Neural progenitor cell (in vitro differentiated cells): ENCODE measurements around the gene OPA1. TPM values are rescaled to one million over a fixed set of nuclear protein-coding genes. Genes with fewer than 3 reads are reported as not detected.

Source experiments
- DNase-seq: peaks from one replicate; pipeline ENCODE4 v3.0.0-alpha.2; 2016; ENCODE audit warnings: low spot score
- H2AFZ ChIP-seq: fragments of 200-600 bp; sonication (generic); replicated peaks from 2 replicates; pipeline ENCODE4 v1.6.1; 2016; ENCODE audit warnings: antibody characterized with exemption
- H3F3A ChIP-seq: fragments of 200-600 bp; sonication (generic); 2 replicates; pipeline ENCODE4 v1.6.1; 2016; ENCODE audit warnings: antibody characterized with exemption, low read depth
- H3K27ac ChIP-seq: fragments of 200-600 bp; sonication (generic); 2 replicates; pipeline ENCODE4 v1.5.1; 2016; ENCODE audit warnings: mild to moderate bottlenecking
- H3K27me3 ChIP-seq: fragments of 200-600 bp; sonication (generic); 2 replicates; pipeline ENCODE4 v1.6.1; 2016; ENCODE audit warnings: mild to moderate bottlenecking, moderate library complexity
- H3K36me3 ChIP-seq: fragments of 200-600 bp; sonication (generic); 2 replicates; pipeline ENCODE4 v1.5.1; 2016
- H3K4me1 ChIP-seq: fragments of 200-600 bp; sonication (generic); 2 replicates; pipeline ENCODE4 v1.6.1; 2016; ENCODE audit warnings: mixed run types
- H3K4me2 ChIP-seq: fragments of 200-600 bp; sonication (generic); 2 replicates; pipeline ENCODE4 v1.6.1; 2016
- H3K4me3 ChIP-seq: fragments of 200-600 bp; sonication (generic); 2 replicates; pipeline ENCODE4 v1.5.1; 2016
- H3K79me2 ChIP-seq: fragments of 200-600 bp; sonication (generic); 2 replicates; pipeline ENCODE4 v1.6.1; 2016; ENCODE audit warnings: low read depth
- H3K9ac ChIP-seq: fragments of 200-600 bp; sonication (generic); 2 replicates; pipeline ENCODE4 v1.6.1; 2016
- H3K9me3 ChIP-seq: fragments of 200-600 bp; sonication (generic); 2 replicates; pipeline ENCODE4 v1.5.1; 2016; ENCODE audit warnings: low read depth
- H4K20me1 ChIP-seq: fragments of 200-600 bp; sonication (generic); 2 replicates; pipeline ENCODE4 v1.6.1; 2016; ENCODE audit warnings: low read depth
- H3K27ac Mint-ChIP-seq: 3 replicates; pipeline ENCODE4 v1.8.0; 2021; ENCODE audit warnings: mixed read lengths
- H3K27me3 Mint-ChIP-seq: 2 replicates; pipeline ENCODE4 v1.8.0; 2022; ENCODE audit warnings: low read depth, mild to moderate bottlenecking, inconsistent platforms, moderate library complexity, mixed read lengths; ENCODE audit not compliant: insufficient read depth
- H3K36me3 Mint-ChIP-seq: 3 replicates; pipeline ENCODE4 v1.8.0; 2021; ENCODE audit warnings: mixed read lengths
- H3K4me1 Mint-ChIP-seq: 3 replicates; pipeline ENCODE4 v1.8.0; 2021; ENCODE audit warnings: mixed read lengths
- H3K4me3 Mint-ChIP-seq: 3 replicates; pipeline ENCODE4 v1.8.0; 2021; ENCODE audit warnings: mild to moderate bottlenecking, moderate library complexity, mixed read lengths
- H3K9me3 Mint-ChIP-seq: 3 replicates; pipeline ENCODE4 v1.8.0; 2020; ENCODE audit warnings: mixed read lengths
- EZH2 ChIP-seq: fragments of 200-600 bp; sonication (generic); IDR thresholded peaks from 2 replicates; pipeline ENCODE4 v1.6.1; 2017; ENCODE audit warnings: antibody characterized with exemption, mild to moderate bottlenecking, moderate library complexity
- EZH2phosphoT487 ChIP-seq: fragments of 200-600 bp; sonication (generic); IDR thresholded peaks from 2 replicates; pipeline ENCODE4 v1.6.1; 2017; ENCODE audit warnings: antibody characterized with exemption
- total RNA-seq: library from RNA; depleted of rRNA; stranded (reverse); fragments of >200 nt; gene quantifications from 2 replicates; pipeline ENCODE4 v1.2.3, GENCODE V29; 2015; ENCODE audit warnings: low replicate concordance
- TF ChIP-seq, protein P1 (sequence below): fragments of 200-600 bp; sonication (generic); IDR thresholded peaks from 2 replicates; pipeline ENCODE4 v1.5.1; 2017; ENCODE audit warnings: antibody characterized with exemption, mild to moderate bottlenecking

OPA1 gene
- total RNA-seq, 1 donor from 2014 or later: 125 TPM

DNA sequence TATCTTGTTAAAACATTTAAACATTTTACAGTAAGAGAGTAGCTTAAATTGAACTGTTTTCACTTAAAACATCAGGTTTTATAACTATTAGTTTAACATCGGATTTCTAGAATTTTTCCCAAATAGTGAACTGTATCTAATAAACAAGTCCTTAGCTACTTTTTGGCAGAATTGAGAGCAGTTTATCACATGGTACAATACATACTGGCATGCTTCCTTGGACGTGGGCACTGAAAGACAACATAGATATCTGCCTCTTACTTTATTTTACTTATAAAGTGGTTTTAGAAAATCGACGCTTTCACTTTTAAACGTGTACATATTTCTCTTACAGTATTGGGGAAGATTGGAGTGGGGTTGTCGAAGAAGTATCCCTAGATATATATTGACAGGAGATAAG, 52.8 kb downstream of the OPA1 start:
- no peak for DNase-seq
- Histone ChIP-seq H3K9ac (no peak overlapping the region), H3K27me3 (no peaks in the 10 kb centered on the region), H3K36me3 (peaks cover 56% of the 10 kb centered on the region), H3K9me3 (no peaks in the 10 kb centered on the region), H3K79me2 (no peaks in the 10 kb centered on the region), H3K27ac (no peak overlapping the region), H2AFZ (no peak overlapping the region), H3K4me2 (no peak overlapping the region), H3F3A (peaks cover 7% of the 10 kb centered on the region), H3K4me3 (no peak overlapping the region), H4K20me1 (no peaks in the 10 kb centered on the region), H3K4me1 (peaks cover 10% of the 10 kb centered on the region)
- Mint-ChIP-seq H3K27ac (no peak overlapping the region), H3K4me1 (no peaks in the 10 kb centered on the region), H3K4me3 (no peak overlapping the region), H3K27me3 (no peaks in the 10 kb centered on the region), H3K9me3 (no peaks in the 10 kb centered on the region), H3K36me3 (peaks cover 25% of the 10 kb centered on the region)
- TF ChIP-seq, protein P1, sequence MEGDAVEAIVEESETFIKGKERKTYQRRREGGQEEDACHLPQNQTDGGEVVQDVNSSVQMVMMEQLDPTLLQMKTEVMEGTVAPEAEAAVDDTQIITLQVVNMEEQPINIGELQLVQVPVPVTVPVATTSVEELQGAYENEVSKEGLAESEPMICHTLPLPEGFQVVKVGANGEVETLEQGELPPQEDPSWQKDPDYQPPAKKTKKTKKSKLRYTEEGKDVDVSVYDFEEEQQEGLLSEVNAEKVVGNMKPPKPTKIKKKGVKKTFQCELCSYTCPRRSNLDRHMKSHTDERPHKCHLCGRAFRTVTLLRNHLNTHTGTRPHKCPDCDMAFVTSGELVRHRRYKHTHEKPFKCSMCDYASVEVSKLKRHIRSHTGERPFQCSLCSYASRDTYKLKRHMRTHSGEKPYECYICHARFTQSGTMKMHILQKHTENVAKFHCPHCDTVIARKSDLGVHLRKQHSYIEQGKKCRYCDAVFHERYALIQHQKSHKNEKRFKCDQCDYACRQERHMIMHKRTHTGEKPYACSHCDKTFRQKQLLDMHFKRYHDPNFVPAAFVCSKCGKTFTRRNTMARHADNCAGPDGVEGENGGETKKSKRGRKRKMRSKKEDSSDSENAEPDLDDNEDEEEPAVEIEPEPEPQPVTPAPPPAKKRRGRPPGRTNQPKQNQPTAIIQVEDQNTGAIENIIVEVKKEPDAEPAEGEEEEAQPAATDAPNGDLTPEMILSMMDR: no peak
- TF ChIP-seq EZH2 (no peak), EZH2phosphoT487 (no peak)

- Histone ChIP-seq H3K79me2 (no peaks in the 10 kb centered on the region), H4K20me1 (no peaks in the 10 kb centered on the region), H2AFZ (no peak overlapping the region), H3K9me3 (no peaks in the 10 kb centered on the region), H3K9ac (no peak overlapping the region), H3K36me3 (peaks cover 44% of the 10 kb centered on the region), H3K4me1 (peaks cover 5% of the 10 kb centered on the region), H3K4me2 (no peak overlapping the region), H3K4me3 (no peak overlapping the region), H3K27me3 (no peaks in the 10 kb centered on the region), H3K27ac (no peak overlapping the region), H3F3A (peaks cover 10% of the 10 kb centered on the region)
- Mint-ChIP-seq H3K9me3 (no peaks in the 10 kb centered on the region), H3K27me3 (no peaks in the 10 kb centered on the region), H3K4me1 (no peaks in the 10 kb centered on the region), H3K4me3 (no peak overlapping the region), H3K36me3 (peaks cover 22% of the 10 kb centered on the region), H3K27ac (no peak overlapping the region)
- TF ChIP-seq EZH2phosphoT487 (no peak), EZH2 (no peak)
- no peak for DNase-seq
Measured at GRCh38 chr3:193648542-193649076, 55.6 kb downstream of the OPA1 start.

DNA sequence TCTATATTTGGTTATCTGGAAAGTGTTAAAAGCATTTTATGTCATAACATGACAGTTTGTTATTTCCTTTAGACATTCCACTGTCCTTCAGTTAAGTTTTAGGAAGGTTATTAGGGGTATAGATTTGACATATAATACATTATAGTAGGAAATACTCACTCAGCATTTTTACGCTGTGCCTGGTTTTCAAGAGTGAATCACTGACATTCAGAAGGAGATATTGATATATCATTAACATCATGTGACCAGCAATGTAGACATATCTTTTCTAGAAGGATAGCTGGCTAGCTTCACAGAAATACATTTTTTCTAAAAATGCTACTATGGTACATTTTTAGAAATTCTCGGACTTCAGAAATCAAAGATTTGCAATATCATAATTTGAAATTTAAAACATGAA, 57.6 kb downstream of the OPA1 start:
- no peak overlapping the region for H3K9ac ChIP-seq
- H3K79me2 ChIP-seq: no peaks in the 10 kb centered on the region
- peaks cover 32% of the 10 kb centered on the region for H3K36me3 ChIP-seq
- Mint-ChIP-seq H3K4me1 (no peaks in the 10 kb centered on the region), H3K27ac (no peak overlapping the region), H3K4me3 (no peak overlapping the region), H3K27me3 (no peaks in the 10 kb centered on the region), H3K36me3 (peaks cover 21% of the 10 kb centered on the region), H3K9me3 (no peaks in the 10 kb centered on the region)
- TF ChIP-seq EZH2phosphoT487: no peak
- TF ChIP-seq, protein P1: no peak
- no peak for TF ChIP-seq EZH2
- no peak for DNase-seq
- no peak overlapping the region for H3K4me2 ChIP-seq
- H3K27me3 ChIP-seq: no peaks in the 10 kb centered on the region
- no peak overlapping the region for H3K4me3 ChIP-seq
- no peaks in the 10 kb centered on the region for H3K4me1 ChIP-seq
- H3K9me3 ChIP-seq: no peaks in the 10 kb centered on the region
- H2AFZ ChIP-seq: no peak overlapping the region
- no peaks in the 10 kb centered on the region for H4K20me1 ChIP-seq
- H3F3A ChIP-seq: peaks cover 10% of the 10 kb centered on the region
- no peak overlapping the region for H3K27ac ChIP-seq

DNA sequence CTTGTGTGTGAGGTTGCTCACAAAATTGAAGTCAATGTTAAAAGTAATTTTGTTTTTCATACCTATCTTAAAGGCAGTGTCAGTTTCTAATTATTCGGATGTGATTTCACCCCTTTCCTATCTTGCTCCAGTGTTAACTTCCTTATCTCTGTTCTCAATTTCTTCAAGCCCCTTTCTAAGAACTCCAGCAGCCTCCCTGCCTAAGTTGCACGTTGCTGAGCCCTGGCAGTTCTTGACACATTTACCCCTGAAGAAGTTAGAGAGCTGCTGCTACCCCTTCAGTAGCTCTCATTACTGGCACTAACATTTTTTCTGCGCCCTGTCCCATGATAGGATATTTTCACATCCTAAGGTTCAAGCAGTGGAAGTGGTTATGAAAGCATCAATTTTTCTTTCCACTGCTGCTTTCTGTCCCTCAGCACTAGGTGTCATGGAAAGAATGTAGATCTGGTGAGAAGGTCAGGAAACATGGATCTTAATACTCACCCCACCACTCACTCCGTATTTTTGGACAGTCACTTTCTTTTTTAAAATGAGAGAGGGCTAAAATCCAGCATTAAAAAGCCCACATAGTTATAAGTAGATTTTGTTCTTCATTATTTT, 62.9 kb downstream of the OPA1 start:
- no peaks in the 10 kb centered on the region for H3K27me3 Mint-ChIP-seq
- H3K36me3 Mint-ChIP-seq: peaks cover 22% of the 10 kb centered on the region
- Histone ChIP-seq H3K27ac (no peak overlapping the region), H3F3A (peaks cover 21% of the 10 kb centered on the region), H3K9me3 (no peaks in the 10 kb centered on the region), H3K4me3 (no peak overlapping the region), H3K4me1 (peaks cover 5% of the 10 kb centered on the region), H3K79me2 (no peaks in the 10 kb centered on the region), H3K4me2 (no peak overlapping the region), H2AFZ (no peak overlapping the region), H4K20me1 (no peaks in the 10 kb centered on the region), H3K9ac (no peak overlapping the region), H3K27me3 (no peaks in the 10 kb centered on the region), H3K36me3 (peaks cover 29% of the 10 kb centered on the region)
- no peak overlapping the region for H3K4me3 Mint-ChIP-seq
- H3K9me3 Mint-ChIP-seq: no peaks in the 10 kb centered on the region
- TF ChIP-seq EZH2phosphoT487: no peak
- no peak for TF ChIP-seq EZH2
- TF ChIP-seq, protein P1: no peak
- no peaks in the 10 kb centered on the region for H3K4me1 Mint-ChIP-seq
- no peak for DNase-seq
- no peak overlapping the region for H3K27ac Mint-ChIP-seq
